ENCODE measurements around the gene RTCB.

DNA sequence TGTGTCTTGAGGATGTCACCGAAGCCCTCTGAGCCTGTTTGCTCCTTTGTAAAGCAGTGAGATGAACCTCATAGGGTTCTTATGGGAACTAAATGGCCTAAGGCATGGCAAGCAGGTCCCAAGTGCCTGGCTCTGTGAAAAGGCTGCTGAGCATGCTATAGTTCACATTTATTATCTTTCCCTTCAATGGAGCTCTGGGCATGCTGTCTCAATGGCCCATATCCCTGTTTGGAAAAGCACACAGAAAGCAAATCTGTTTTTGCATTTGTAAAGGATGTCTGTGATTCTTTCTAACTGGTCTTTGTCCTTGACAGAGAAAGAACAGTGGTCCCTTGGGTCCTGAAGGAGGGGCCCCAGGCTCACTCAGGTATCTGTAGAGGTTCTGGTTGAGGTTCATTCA, 26.4 kb downstream of the RTCB start:
- TF ChIP-seq, protein P1, sequence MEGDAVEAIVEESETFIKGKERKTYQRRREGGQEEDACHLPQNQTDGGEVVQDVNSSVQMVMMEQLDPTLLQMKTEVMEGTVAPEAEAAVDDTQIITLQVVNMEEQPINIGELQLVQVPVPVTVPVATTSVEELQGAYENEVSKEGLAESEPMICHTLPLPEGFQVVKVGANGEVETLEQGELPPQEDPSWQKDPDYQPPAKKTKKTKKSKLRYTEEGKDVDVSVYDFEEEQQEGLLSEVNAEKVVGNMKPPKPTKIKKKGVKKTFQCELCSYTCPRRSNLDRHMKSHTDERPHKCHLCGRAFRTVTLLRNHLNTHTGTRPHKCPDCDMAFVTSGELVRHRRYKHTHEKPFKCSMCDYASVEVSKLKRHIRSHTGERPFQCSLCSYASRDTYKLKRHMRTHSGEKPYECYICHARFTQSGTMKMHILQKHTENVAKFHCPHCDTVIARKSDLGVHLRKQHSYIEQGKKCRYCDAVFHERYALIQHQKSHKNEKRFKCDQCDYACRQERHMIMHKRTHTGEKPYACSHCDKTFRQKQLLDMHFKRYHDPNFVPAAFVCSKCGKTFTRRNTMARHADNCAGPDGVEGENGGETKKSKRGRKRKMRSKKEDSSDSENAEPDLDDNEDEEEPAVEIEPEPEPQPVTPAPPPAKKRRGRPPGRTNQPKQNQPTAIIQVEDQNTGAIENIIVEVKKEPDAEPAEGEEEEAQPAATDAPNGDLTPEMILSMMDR (IDR thresholded peaks at IDR 0.05): no peak
- TF ChIP-seq EZH2 (IDR thresholded peaks at IDR 0.05): no peak
- TF ChIP-seq EZH2phosphoT487 (IDR thresholded peaks at IDR 0.05): no peak

All from neural progenitor cell (in vitro differentiated cells).